HG02588 (cell line): Measurements from ENCODE around the gene SMYD4.
"Not testable (repeated sequence)": the region's sequence is repeated elsewhere in the genome, so short reads cannot be mapped to it uniquely, and the experiment has no call there.

ENCODE experiments used
- ATAC-seq: cut with Tn5 transposase; IDR thresholded peaks from one replicate; pipeline ENCODE4 v1.9.1; 2021; ENCODE audit warnings: mild to moderate bottlenecking, moderate library complexity; ENCODE audit not compliant: unreplicated experiment

The SMYD4 gene

DNA sequence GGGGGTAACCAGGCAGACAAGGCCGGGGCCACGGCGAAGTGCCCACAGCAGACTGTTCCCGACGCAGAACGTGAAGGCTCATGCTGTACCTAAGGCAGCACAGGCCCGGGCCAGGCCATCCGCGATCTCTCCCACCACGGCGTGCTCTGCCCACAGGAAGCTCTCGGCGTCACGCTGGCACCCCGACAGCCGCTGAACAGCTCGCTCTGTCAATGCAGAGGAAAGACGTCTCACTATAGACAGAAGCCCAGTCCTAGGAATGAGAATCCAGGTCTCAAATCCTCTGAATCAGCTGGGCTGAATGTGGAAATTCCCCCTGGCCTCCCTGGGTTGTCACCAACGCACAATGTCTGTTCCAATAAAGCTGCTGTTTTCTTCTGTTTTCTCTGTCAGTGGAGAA, 46.4 kb downstream of the SMYD4 start:
- ATAC-seq = no peak

- no peak for ATAC-seq
Measured at GRCh38 chr17:1782171-1782567, 47.5 kb downstream of the SMYD4 start.

- no peak for ATAC-seq
Measured at GRCh38 chr17:1779571-1780131, 50.1 kb downstream of the SMYD4 start.

DNA sequence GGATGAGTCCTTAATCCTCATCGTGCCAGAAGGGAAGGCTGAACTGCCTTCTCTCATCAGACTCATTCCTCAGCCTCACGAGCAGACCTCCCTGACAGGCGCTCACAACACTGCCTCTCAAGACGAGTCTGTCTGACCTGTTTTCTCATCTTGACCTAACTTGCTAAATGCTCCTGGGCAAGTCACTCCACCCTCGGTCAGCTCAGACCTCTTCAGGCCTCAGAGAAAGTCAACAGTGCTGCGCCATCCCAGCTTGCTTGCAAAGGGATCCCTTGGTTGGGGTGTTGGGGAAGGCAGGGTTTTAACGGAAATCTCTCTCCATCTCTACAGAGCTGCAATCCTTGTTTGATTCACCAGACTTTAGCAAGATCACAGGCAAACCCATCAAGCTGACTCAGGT, 52.8 kb downstream of the SMYD4 start:
- ATAC-seq = no peak

DNA sequence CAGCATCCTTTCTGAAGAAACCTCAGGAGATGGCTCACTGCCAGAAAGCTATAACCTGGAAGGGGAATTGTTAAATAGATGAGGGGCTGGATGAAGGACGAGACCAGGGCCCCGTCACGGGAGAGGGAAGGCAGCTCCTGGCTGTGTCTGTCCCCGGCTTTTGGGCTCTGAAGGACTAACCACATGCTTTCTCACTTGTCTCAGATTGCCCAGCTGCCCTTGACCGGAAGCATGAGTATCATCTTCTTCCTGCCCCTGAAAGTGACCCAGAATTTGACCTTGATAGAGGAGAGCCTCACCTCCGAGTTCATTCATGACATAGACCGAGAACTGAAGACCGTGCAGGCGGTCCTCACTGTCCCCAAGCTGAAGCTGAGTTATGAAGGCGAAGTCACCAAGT, 53.4 kb downstream of the SMYD4 start:
- no peak for ATAC-seq

DNA sequence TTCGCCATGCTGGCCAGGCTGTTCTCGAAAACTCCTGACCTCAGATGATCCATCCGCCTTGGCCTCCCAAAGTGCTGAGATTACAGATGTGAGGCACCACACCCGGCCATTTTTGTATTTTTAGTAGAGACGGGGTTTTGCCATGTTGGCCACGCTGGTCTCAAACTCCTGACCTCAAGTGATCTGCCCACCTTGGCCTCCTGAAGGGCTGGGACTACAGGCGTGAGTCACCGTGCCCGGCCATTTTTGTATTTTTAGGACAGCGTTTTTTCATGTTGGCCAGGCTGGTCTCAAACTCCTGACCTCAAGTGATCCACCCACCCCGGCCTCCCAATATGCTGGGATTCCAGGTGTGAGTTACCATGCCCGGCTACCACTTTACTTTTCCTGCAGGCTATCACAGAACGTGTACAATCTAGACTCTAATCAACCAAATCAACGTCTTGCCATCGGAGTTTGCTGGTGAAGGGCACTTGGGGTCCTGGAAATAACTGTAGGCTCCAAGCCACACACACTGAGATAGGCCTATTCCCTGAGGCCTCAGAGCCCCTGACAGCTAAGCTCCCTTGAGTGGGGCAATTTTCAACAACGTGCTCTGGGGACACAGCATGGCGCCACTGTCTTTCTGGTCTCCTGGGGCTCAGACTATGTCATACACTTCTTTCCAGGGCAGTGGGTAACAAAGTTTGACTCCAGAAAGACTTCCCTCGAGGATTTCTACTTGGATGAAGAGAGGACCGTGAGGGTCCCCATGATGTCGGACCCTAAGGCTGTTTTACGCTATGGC, 55.1 kb downstream of the SMYD4 start:
- ATAC-seq = no peak

DNA sequence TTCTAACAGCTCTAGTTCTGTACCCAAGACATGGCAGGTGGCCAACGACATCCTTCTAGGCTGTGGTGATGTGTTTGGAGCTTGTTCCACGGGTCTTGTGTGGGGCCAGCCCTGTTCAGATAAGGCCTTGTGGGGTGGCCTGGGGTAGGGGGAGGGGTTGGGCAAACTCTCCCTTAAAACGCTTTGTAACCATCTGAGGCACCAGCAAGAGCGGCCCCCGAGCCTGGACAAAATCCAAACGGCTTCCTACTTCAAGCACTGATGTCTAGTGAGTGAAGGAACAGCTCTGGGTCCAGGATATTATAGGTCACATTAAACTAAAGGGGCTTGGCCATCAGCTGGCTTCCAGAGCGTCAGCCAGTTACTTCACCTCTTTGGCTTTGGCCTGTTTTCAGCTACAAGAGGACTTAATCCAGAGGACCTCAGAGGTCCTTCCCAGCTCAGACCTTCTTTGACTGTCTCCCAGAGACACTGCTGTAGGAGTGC, 56.0 kb downstream of the SMYD4 start:
- no peak for ATAC-seq

DNA sequence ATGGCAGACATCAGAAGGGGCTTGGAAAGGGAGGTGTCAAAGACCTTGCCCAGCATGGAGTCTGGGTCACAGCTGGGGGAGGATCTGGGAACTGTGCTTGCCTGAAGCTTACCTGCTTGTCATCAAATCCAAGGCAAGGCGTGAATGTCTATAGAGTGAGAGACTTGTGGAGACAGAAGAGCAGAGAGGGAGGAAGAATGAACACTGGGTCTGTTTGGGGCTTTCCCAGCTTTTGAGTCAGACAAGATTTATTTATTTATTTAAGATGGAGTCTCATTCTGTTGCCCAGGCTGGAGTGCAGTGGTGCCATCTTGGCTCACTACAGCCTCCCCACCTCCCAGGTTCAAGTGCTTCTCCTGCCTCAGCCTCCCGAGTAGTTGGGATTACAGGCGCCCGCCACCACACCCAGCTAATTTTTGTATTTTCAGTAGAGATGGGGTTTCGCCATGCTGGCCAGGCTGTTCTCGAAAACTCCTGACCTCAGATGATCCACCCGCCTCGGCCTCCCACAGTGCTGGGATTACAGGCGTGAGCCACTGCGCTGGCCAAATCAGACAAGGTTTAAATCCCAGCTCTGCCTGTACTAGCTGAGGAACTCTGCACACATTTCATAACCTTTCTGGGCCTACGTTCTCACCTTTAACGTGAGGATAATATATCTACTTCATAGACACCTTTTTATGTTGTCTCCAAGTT, 56.6 kb downstream of the SMYD4 start:
- ATAC-seq = not testable (repeated sequence)

DNA sequence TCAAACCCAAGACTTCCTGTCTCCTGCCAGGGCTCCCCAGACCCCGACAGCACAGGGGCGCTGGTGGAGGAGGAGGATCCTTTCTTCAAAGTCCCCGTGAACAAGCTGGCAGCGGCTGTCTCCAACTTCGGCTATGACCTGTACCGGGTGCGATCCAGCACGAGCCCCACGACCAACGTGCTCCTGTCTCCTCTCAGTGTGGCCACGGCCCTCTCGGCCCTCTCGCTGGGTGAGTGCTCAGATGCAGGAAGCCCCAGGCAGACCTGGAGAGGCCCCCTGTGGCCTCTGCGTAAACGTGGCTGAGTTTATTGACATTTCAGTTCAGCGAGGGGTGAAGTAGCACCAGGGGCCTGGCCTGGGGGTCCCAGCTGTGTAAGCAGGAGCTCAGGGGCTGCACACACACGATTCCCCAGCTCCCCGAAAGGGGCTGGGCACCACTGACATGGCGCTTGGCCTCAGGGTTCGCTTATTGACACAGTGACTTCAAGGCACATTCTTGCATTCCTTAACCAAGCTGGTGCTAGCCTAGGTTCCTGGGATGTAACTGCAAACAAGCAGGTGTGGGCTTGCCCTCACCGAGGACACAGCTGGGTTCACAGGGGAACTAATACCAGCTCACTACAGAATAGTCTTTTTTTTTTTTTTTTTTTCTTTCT, 59.8 kb downstream of the SMYD4 start:
- ATAC-seq = no peak

- ATAC-seq = no peak
Measured at GRCh38 chr17:1767358-1767757, 62.3 kb downstream of the SMYD4 start.

- no peak for ATAC-seq
Measured at GRCh38 chr17:1766382-1767135, 63.1 kb downstream of the SMYD4 start.

- ATAC-seq = no peak
Measured at GRCh38 chr17:1765576-1765975, 64.1 kb downstream of the SMYD4 start.

- ATAC-seq = not testable (repeated sequence)
Measured at GRCh38 chr17:1764705-1765104, 65.0 kb downstream of the SMYD4 start.

GRCh38 chr17:1764284-1764683, 65.4 kb downstream of the SMYD4 start:
- ATAC-seq = no peak

DNA sequence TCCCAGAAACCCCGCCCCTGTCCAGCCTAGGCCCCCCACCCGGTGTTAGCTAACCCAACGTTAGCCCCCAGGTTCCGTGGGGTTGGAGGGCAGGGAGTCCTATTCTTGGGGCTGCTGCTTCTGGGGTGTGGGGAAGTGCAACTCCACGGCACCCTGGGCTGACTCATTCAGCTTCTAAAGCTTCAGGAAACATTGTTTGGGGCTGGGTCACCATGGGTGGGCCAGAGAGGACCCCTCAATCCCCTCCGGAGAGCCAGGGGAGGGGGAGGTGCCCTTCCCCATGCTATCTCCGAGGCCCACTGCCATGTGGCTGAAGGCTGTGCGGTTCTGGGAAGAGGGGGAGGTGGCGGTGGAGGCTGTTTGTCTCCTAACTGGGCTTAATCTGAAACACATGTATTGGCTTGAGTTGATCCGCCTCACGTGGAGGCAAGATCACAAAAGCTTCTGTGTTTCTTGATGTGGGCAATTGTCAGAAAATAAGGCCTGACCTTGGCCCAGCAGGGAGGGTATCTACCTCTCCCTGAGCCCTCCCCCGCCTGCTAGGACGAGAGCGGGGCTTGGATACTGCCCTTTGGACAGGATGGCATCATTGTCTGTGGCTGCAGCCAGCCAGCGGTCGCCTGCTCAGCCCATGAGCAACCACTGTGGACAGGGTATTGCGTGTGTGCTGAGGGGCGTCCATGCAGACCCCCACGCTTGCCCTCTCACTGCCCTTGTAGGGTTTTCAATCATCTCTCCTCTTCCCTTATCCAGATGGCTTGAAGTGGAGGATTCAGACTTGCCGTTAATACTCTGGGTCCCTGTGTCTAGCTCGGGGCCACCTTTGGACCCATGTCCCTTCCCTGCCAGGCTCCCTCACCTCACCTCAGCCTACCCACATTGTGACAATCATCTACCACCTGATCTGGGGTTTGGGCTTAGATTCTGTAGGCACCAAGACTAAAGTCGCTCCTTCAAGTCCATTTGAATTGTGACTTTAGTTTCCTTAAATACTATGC, 66.5 kb downstream of the SMYD4 start:
- no peak for ATAC-seq

DNA sequence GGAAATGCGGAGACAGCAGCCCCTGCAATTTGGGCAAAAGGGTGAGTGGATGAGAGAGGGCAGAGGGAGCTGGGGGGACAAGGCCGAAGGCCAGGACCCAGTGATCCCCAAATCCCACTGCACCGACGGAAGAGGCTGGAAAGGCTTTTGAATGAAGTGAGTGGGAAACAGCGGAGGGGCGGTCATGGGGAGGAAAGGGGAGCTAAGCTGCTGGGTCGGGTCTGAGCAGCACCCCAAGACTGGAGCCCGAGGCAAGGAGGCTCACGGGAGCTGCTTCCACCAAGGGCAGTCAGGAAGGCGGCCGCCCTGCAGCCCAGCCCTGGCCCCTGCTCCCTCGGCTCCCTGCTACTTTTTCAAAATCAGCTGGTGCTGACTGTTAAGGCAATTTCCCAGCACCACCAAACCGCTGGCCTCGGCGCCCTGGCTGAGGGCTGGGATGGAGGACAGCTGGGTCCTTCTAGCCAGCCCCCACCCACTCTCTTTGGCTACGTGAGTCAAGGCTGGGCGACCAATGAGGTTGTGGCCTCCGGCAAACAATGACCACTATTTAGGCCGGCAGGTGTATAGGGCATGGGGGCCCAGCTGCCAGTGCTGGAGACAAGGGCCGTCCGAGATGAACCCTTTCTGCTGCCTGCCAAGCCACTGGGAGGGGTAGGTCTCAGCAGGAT, 67.3 kb downstream of the SMYD4 start:
- ATAC-seq = no peak

GRCh38 chr17:1759529-1759928, 70.2 kb downstream of the SMYD4 start:
- no peak for ATAC-seq

DNA sequence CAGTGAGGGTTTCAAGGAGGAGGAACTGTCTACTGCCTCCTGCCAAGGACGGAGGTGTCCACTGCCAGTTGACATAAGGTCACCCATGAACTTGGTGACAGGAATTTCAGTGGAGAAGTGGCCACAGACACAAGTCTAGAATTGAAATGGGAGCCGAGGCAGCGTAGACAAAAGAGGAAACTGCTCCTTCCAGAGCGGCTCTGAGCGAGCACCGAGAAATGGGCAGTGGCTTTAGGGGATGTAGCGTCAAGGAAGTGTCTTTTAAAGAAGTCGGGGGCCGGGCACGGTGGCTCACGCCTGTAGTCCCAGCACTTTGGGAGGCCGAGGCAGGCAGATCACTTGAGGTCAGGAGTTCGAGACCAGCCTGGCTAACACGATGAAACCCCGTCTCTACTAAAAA, 70.9 kb downstream of the SMYD4 start:
- ATAC-seq = no peak

DNA sequence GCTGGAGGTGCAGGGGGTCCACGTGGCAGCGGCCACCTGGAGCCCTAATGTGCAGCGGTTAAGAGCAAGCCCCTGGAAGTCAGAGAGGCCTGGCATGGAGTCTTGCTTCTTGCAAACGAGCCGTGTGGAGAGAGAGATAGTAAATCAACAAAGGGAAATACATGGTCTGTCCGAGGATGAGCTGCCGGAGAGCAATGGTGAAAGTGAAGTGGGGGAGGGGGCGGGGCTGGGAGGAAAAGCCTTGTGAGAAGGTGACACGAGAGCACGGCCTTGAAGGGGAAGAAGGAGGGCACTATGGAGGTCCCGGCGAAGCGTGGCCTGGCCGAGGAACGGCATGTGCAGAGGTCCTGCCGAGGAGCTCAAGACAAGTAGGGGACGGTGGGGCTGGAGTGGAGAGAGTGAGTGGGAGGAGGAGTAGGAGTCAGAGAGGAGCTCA, 73.9 kb downstream of the SMYD4 start:
- ATAC-seq = no peak
